ENCODE measurements around the gene TMEM47. TPM values are rescaled to one million over a fixed set of nuclear protein-coding genes. Genes with fewer than 3 reads are reported as not detected.
A peak's percentile ranks its signal among the peaks of the same experiment; 100 is the strongest.

Gene TMEM47
- total RNA-seq, 1 donor from 2014 or later: 24.8 TPM

DNA sequence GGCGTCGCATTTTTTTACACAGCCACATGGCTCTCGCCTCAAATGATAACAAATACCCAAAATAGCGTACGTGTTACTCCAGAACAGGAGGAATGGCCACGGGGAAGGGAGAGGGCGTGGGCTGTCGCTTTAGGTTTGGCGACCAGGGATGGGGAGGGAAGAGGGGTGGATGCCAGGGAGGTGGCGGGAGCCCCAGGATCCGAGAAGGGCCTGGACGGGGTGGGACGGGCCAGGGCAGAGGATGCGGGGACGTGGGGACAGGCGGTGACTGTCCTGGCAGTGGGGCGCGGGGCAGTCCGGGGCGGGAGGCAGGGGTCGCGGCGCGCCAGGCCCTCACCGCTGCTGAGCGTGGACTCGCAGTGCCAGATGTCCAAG, 631 bp downstream of the TMEM47 start:
- intact Hi-C loops (cut with DNase I): no loop called here
- ATAC-seq (peak; percentile 18 to 31), DNase-seq (no peak)
- no peaks in the 10 kb centered on the region for H3K27me3 ChIP-seq (ENCODE audit: low read depth)
- no peaks in the 10 kb centered on the region for H3K4me1 ChIP-seq
- no peaks in the 10 kb centered on the region for H3K36me3 ChIP-seq
- peak overlapping the region; percentile 58 for H3K27ac ChIP-seq
- peak overlapping the region; percentile 55 for H3K4me3 ChIP-seq
- H3K9me3 ChIP-seq: no peaks in the 10 kb centered on the region
- TF ChIP-seq, protein P1, sequence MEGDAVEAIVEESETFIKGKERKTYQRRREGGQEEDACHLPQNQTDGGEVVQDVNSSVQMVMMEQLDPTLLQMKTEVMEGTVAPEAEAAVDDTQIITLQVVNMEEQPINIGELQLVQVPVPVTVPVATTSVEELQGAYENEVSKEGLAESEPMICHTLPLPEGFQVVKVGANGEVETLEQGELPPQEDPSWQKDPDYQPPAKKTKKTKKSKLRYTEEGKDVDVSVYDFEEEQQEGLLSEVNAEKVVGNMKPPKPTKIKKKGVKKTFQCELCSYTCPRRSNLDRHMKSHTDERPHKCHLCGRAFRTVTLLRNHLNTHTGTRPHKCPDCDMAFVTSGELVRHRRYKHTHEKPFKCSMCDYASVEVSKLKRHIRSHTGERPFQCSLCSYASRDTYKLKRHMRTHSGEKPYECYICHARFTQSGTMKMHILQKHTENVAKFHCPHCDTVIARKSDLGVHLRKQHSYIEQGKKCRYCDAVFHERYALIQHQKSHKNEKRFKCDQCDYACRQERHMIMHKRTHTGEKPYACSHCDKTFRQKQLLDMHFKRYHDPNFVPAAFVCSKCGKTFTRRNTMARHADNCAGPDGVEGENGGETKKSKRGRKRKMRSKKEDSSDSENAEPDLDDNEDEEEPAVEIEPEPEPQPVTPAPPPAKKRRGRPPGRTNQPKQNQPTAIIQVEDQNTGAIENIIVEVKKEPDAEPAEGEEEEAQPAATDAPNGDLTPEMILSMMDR (IDR thresholded peaks at IDR 0.05): no peak

GRCh38 chrX:34655501-34656455, 1.3 kb downstream of the TMEM47 start:
- DNase-seq: no peak
- TF ChIP-seq, protein P1 (IDR thresholded peaks at IDR 0.05): no peak
- H3K27me3 ChIP-seq (ENCODE audit: low read depth): no peaks in the 10 kb centered on the region
- peak overlapping the region; percentile 55 for H3K4me3 ChIP-seq
- no peaks in the 10 kb centered on the region for H3K9me3 ChIP-seq
- peak overlapping the region; percentile 46 for H3K27ac ChIP-seq
- intact Hi-C loops (cut with DNase I): no loop called here
- H3K36me3 ChIP-seq: no peaks in the 10 kb centered on the region
- no peaks in the 10 kb centered on the region for H3K4me1 ChIP-seq
- ATAC-seq: peak in 1 of 2 donors; percentile 4

- Histone ChIP-seq H3K27ac (peak overlapping the region; percentile 46), H3K4me1 (no peaks in the 10 kb centered on the region), H3K9me3 (no peaks in the 10 kb centered on the region), H3K27me3 (ENCODE audit: low read depth) (no peaks in the 10 kb centered on the region), H3K4me3 (peak overlapping the region; percentile 55), H3K36me3 (no peaks in the 10 kb centered on the region)
- no peak for ATAC-seq
- intact Hi-C loops (cut with DNase I): no loop called here
- DNase-seq: no peak
- TF ChIP-seq, protein P1 (IDR thresholded peaks at IDR 0.05): no peak
Measured at GRCh38 chrX:34654696-34655490, 2.2 kb downstream of the TMEM47 start.

GRCh38 chrX:34653811-34654210, 3.3 kb downstream of the TMEM47 start:
- H3K27me3 ChIP-seq (ENCODE audit: low read depth): no peaks in the 10 kb centered on the region
- H3K4me3 ChIP-seq: peak overlapping the region; percentile 55
- H3K36me3 ChIP-seq: no peaks in the 10 kb centered on the region
- ATAC-seq (no peak), DNase-seq (no peak)
- intact Hi-C loops (cut with DNase I): no loop called here
- TF ChIP-seq, protein P1 (IDR thresholded peaks at IDR 0.05): no peak
- H3K4me1 ChIP-seq: no peaks in the 10 kb centered on the region
- H3K27ac ChIP-seq: peak overlapping the region; percentile 46
- H3K9me3 ChIP-seq: no peaks in the 10 kb centered on the region

DNA sequence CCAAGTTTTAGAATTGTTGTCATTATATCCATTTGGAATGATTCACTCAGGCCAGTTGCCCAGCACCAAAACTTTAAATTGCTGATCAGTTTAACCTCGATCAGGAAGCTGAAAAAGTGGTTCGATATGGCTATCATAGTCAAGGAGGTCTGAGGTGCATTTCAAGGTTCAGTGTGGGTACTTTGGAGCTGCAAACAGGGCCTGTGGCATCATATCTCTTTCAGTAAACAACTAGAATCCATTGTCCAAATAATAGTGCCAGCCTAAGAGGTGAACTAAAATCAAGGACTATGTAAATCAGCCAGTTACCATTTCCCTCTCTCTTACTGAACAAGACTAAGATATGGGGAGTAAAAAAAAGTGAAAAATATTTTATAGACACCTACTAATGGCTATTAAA, 14.2 kb downstream of the TMEM47 start:
- TF ChIP-seq, protein P1 (IDR thresholded peaks at IDR 0.05): no peak
- DNase-seq: no peak
- Histone ChIP-seq H3K27ac (no peak overlapping the region), H3K36me3 (no peaks in the 10 kb centered on the region), H3K27me3 (ENCODE audit: low read depth) (no peaks in the 10 kb centered on the region), H3K9me3 (no peaks in the 10 kb centered on the region), H3K4me3 (no peak overlapping the region), H3K4me1 (no peaks in the 10 kb centered on the region)
- intact Hi-C loops (cut with DNase I): no loop called here
- ATAC-seq: no peak

Data from lower lobe of right lung (tissue), 2 donors.